Measurements from ENCODE around the gene VWC2L.
A peak's percentile ranks its signal among the peaks of the same experiment; 100 is the strongest.

Gene VWC2L

GRCh38 chr2:214547931-214548330, 137.1 kb downstream of the VWC2L start:
- TF ChIP-seq REST (IDR thresholded peaks at IDR 0.05; ENCODE audit: insufficient replicate concordance, low read depth) (no peak), GABPA (IDR thresholded peaks at IDR 0.05; ENCODE audit: low read depth) (no peak), CTCF (IDR thresholded peaks at IDR 0.05; ENCODE audit: insufficient read depth, low read length) (no peak), SPI1 (IDR thresholded peaks at IDR 0.05; ENCODE audit: borderline replicate concordance, low read depth) (no peak), POLR2AphosphoS5 (IDR thresholded peaks at IDR 0.05; ENCODE audit: low read depth) (no peak)
- DNase-seq (ENCODE audit: low read depth in 1 of 2, low spot score in 1 of 2) = no peak
- Histone ChIP-seq H3K27ac (replicated peaks) (no peak overlapping the region), H3K4me3 (replicated peaks; ENCODE audit: insufficient read depth, low read length) (no peak overlapping the region), H3K27me3 (ENCODE audit: insufficient read depth, poor library complexity, severe bottlenecking) (no peaks in the 10 kb centered on the region)

GRCh38 chr2:214549946-214550345, 139.1 kb downstream of the VWC2L start:
- Histone ChIP-seq H3K27me3 (ENCODE audit: insufficient read depth, poor library complexity, severe bottlenecking) (no peaks in the 10 kb centered on the region), H3K27ac (replicated peaks) (no peak overlapping the region), H3K4me3 (replicated peaks; ENCODE audit: insufficient read depth, low read length) (no peak overlapping the region)
- TF ChIP-seq GABPA (IDR thresholded peaks at IDR 0.05; ENCODE audit: low read depth) = no peak
- no peak for TF ChIP-seq SPI1 (IDR thresholded peaks at IDR 0.05; ENCODE audit: borderline replicate concordance, low read depth)
- TF ChIP-seq REST (IDR thresholded peaks at IDR 0.05; ENCODE audit: insufficient replicate concordance, low read depth) = no peak
- no peak for TF ChIP-seq CTCF (IDR thresholded peaks at IDR 0.05; ENCODE audit: insufficient read depth, low read length)
- TF ChIP-seq POLR2AphosphoS5 (IDR thresholded peaks at IDR 0.05; ENCODE audit: low read depth) = no peak
- no peak for DNase-seq (ENCODE audit: low read depth in 1 of 2, low spot score in 1 of 2)

- TF ChIP-seq POLR2AphosphoS5 (IDR thresholded peaks at IDR 0.05; ENCODE audit: low read depth) (no peak), SPI1 (IDR thresholded peaks at IDR 0.05; ENCODE audit: borderline replicate concordance, low read depth) (peak; percentile 14; the same call in 1 of the 2 replicates)
- Histone ChIP-seq H3K27me3 (ENCODE audit: insufficient read depth, poor library complexity, severe bottlenecking) (no peaks in the 10 kb centered on the region), H3K27ac (replicated peaks) (no peak overlapping the region), H3K4me3 (replicated peaks; ENCODE audit: insufficient read depth, low read length) (no peak overlapping the region)
- peak; percentile 1 to 26 for DNase-seq (ENCODE audit: low read depth in 1 of 2, low spot score in 1 of 2)
Observed at GRCh38 chr2:214550786-214551185, 139.9 kb downstream of the VWC2L start.

- no peak overlapping the region for H3K27ac ChIP-seq (replicated peaks)
- no peaks in the 10 kb centered on the region for H3K27me3 ChIP-seq (ENCODE audit: insufficient read depth, poor library complexity, severe bottlenecking)
- H3K4me3 ChIP-seq (replicated peaks; ENCODE audit: insufficient read depth, low read length) = no peak overlapping the region
- no peak for DNase-seq (ENCODE audit: low read depth in 1 of 2, low spot score in 1 of 2)
- TF ChIP-seq GABPA (IDR thresholded peaks at IDR 0.05; ENCODE audit: low read depth) (no peak), SPI1 (IDR thresholded peaks at IDR 0.05; ENCODE audit: borderline replicate concordance, low read depth) (no peak), CTCF (IDR thresholded peaks at IDR 0.05; ENCODE audit: insufficient read depth, low read length) (no peak), POLR2AphosphoS5 (IDR thresholded peaks at IDR 0.05; ENCODE audit: low read depth) (no peak), REST (IDR thresholded peaks at IDR 0.05; ENCODE audit: insufficient replicate concordance, low read depth) (no peak)
Observed at GRCh38 chr2:214557884-214558283, 147.0 kb downstream of the VWC2L start.

Data from HL-60 (cell line).